Stimulated activated CD4-positive, alpha-beta T cell treated with anti-CD3 and anti-CD28 coated beads, Interleukin-2, amount 100 ng/mL, for 4 hours (primary cell): ENCODE results near the gene ZBTB7C.
"Not testable (repeated sequence)": the region's sequence is repeated elsewhere in the genome, so short reads cannot be mapped to it uniquely, and the experiment has no call there.

Experiments
- DNase-seq: peaks from one replicate; pipeline ENCODE4 v3.0.0-alpha.2; 2020; ENCODE audit warnings: low read depth

The ZBTB7C gene

GRCh38 chr18:48296581-48296980 is 112.6 kb downstream of the ZBTB7C start:
- no peak for DNase-seq

GRCh38 chr18:48295586-48296311 is 113.4 kb downstream of the ZBTB7C start:
- no peak for DNase-seq

DNA sequence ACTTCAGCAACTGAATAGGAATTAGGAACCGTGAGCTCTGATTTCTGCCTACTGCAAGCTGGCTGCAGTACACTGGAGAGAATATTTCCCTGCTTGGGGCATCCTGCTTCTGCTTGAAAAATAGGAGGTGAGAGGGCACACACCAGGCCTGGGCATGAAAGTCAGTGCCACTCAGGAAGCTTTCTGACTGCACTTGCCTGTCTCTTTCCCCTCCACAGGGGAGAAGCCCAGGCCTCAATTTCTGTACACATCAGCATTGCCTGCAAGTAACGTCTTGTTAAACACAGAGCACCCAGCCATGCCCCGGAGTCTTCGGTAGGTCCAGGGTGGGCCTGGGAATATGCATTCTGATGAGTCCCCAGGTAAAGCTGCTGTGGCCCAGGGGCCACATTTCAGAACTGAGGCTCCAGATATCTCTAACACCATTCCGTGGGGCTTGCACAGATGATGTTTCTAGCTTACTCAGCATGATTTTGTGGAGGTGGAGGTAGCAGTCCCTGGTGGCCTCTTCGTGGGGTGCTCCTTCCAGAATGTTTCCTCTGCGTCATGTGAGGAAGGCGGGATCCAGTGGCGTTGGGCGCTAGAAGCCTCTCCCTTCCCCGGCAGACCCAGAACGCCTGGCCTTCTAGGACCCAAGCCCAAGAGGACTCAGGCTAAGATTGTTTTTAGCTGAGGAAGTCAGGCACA is 114.1 kb downstream of the ZBTB7C start:
- no peak for DNase-seq

GRCh38 chr18:48293954-48294898 is 115.0 kb downstream of the ZBTB7C start:
- no peak for DNase-seq

GRCh38 chr18:48292782-48293424 is 116.3 kb downstream of the ZBTB7C start:
- DNase-seq = no peak

DNA sequence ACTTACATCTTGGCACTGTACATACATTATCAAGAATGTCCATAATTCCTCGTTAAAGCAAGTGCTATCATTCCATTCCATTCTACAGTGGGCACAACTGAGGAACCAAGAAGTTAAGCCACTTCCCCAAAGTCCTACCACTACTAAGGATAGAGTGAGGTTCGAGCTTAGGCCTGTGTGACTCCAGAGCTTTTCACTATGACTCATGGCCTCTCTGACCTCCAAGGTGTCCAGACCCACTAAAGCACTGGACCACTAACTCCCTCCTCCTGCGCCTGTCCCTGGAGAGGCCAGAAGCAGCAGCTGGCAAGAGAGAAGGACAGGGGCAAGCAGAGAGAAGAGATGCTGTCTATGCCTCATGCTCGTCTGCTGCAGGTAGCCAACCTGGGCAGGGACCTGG is 117.0 kb downstream of the ZBTB7C start:
- DNase-seq = no peak

DNA sequence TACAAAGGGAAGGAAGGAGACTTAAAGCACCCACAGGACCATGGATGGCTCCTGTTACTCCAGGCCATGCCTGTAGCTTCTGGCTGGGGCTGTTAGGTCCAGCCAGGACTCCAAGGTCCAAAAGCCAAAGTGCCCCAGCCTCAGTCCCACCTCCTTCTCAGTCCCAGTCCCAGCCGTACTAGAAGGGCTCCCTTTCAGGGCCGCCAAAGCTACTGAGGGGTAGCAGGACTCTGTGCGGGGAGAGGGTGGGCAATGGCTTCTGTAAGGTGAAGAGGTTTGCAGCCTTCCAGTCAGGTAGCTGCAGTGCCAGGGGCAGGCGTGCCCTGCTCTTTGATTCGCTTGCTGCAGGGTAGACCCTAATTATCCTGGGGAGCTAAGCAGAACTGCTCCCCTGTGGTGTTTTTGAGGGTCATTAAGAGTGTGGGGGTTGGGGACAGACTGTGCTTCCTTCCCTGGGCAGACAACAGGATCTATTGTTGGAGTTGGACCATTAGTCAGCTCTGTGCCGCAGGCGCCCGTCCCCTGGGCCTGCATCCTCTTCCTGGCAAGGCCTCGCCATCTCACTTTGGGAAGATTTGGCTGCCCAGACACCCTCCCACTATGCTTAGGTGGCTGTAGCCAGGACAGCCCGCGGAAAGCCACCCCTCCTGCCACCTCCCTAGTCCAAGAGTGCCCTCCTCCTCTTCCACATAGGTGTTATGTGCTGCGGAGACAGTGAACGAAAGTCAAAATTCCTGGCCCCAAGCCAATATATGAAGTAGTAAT is 118.8 kb downstream of the ZBTB7C start:
- DNase-seq = no peak

DNA sequence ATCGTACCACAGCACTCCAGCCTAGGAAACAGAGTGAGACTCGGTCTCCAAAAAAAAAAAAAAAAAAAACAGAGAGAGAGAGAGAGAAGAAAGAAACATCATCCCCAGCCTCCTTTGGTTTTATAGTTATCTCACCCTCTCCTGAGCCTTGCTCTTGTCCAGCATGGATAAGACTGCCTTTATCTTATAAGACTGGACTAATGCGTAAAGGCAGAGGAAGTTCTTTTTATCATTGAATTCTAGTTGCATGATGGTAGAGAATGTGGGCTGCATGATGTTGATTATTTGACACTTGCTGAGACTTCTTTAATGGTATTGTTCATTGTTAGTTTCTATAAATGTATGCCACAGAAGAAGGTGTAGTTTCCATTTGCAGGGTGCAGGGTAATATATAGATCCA is 124.4 kb downstream of the ZBTB7C start:
- DNase-seq = no peak

- not testable (repeated sequence) for DNase-seq
These were observed 125.2 kb downstream of the ZBTB7C start for GRCh38 chr18:48284011-48284410.

DNA sequence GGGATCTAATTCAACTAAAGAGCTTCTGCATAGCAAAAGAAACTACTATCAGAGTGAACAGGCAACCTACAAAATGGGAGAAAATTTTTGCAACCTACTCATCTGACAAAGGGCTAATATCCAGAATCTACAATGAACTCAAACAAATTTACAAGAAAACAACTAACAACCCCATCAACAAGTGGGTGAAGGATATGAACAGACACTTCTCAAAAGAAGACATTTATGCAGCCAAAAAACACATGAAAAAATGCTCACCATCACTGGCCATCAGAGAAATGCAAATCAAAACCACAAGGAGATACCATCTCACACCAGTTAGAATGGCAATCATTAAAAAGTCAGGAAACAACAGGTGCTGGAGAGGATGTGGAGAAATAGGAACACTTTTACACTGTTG is 127.7 kb downstream of the ZBTB7C start:
- DNase-seq = not testable (repeated sequence)

DNA sequence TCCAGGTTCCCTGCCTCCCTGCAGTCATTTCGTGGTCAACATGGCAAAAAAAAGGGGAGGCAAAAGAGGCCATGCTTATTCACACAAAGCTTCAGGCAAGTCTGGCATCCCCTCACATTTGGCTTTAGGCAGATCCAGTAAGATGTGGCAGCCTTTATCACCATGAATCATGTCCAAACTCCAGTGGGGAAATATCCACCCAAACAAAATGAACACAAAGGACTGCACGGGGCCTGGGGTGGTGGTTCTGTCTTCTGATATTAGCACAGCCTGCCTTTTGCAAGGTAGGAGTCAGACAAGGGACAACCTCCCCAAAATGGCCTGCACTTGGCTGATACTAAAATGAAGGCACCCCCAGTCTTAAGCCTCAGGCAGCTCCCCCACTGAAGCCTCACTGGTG is 129.9 kb downstream of the ZBTB7C start:
- no peak for DNase-seq

GRCh38 chr18:48278081-48278480 is 131.1 kb downstream of the ZBTB7C start:
- no peak for DNase-seq

DNA sequence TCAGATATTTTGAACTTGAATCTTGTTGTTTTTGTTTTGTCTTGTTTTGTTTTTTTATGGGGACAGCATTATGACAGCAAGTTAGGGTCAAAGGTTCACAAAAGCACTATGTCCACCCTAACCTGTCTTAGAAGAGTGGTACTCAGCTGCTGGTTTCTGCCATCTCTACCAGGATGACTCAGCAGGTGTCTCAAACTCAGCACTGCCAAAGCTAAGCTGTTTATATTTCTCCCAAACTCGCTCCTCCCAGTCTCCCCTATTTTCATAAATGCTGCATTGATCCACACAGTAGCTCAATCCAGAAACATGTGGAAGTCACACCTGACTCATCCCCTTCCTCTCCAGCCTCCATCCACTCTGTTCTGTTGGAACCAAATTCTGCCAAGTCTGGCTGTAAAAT is 134.9 kb downstream of the ZBTB7C start:
- DNase-seq = no peak

DNA sequence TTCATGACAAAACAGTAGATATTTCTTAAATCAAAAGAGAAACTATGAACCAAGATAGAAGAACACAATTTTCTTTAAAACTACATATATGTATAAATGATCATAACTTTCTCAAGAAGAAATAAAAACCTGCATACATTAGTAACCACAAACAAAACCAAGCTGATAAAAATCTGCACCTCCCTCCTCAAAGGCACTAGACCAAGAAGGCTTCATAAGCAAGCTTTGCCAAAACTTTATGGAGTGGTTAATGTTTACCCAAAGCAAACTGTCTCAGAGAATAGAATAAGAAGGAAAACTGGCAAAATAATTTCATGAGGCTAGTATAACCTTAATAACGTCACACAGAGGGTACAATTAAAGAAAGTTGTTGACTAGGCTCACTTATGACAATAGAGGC is 138.3 kb downstream of the ZBTB7C start:
- DNase-seq = no peak

DNA sequence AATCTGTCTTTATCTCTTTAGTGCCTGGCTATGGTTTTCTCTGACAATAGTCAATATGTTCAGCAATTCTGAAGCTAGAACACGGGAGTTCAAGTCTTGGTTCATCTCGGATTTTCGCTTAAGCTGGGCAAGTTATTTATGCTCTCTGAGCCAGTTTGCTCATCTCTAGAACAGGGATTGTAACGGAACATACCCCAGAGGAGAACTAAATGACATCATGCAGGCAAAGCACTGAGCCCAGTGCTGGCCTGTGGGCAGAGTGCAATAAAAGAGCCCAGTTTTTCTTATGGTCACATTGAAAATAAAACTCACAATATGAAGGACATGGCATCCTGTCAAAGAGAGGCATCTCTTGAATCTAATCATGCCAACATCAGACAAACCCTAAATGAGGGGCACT is 143.9 kb downstream of the ZBTB7C start:
- no peak for DNase-seq

DNA sequence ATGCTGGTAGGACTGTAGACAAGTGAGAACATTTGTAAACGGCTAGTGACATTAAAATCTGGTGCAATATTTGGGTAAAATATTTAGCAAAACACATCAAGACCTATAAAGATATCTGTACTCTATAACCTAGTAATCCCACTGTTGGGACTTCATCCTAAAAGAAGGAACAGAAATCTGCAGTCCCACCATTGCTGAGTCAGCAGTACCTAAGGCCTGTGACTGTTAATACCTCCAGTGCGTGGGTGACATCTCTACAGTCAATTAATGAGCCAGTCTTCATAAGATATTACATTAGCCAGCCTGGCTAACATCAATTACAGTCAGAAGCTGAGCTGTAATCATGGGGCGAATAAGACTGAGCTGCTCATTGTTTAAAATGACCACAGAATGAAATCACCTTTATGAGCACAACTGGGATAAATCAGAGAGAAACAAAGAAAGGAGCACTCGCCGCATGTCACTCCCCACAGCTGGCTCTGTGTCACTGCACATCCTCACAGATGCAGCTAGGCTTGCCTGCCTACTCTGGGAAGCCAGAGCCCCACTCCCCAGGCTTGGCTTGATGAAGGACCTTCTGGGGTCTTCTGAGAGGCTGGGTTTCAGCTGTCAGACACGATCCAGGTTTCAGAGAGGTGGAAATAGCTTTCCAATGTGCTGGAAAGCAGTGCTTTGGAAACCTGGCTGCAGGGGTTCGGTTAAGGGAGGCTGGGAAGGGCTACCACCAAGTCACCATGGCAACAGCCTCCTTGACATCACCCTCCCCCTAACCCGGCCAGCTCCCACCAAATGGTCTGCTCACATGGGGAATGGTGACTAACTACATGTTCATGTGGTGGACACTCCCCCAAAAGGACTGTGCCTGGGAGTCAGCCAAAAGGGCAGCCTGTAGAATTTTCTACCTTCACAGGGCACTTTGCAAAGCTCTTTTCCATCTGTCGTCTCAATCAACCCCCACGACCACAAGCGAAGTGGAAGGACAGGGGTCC is 145.0 kb downstream of the ZBTB7C start:
- no peak for DNase-seq

DNA sequence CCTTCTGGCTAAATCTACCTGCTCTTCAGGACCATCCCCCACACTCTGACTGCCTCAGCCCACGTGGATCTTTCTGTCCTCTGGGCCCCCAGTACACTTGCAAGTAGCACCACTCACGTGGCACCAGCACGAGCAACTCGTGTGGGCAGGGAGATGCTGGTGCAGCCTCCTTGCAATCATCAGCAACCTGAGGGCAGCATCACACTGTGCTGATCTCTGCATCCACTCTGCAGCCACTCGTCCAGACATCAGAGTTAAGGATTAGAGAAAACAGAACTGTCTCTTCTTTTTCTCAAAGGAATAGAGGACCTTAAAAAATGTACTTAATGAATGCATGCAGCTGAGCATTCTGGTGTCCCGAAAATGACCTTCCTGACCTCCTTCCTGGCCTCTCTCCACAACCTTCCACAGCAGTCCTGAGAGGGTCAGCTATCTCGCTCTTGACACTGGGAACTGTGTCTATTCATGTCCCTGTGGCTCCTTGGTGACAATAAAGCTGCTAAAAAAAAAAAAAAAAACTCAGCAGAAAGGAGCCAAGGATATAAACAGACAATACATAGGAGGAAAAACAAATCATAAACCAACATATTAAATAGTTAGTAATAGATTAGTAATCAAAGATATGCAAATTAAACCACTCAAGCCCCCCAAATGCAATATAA is 145.9 kb downstream of the ZBTB7C start:
- DNase-seq = no peak

- no peak for DNase-seq
These were observed 148.9 kb downstream of the ZBTB7C start for GRCh38 chr18:48260237-48260636.

- DNase-seq = no peak
These were observed 152.3 kb downstream of the ZBTB7C start for GRCh38 chr18:48256848-48257247.
